ENCODE data around the gene TNS3. TPM values are rescaled to one million over a fixed set of nuclear protein-coding genes. Genes with fewer than 3 reads are reported as not detected.
A peak's percentile ranks its signal among the peaks of the same experiment; 100 is the strongest.

TNS3 gene
- total RNA-seq, 1 experiment from 2014 or later = 533 TPM

DNA sequence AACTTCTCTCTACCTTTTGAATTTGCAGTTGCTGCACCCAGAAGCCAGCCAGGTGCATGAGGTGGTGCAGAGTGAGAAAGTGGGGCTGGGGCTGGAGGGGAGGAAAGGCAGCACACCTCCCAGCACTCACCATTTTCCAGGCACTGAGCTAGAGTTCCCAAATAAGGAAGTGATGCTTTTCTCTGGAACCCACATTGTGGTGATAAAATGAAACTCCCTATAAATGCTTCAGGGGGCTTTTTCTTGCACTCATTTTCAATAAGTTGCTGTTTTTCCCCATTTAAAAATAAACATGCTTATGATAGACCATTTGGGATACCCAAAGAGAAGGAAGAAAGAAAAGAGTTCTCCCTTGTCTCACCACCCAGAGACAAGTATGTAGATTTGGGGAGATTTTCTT, 42.8 kb upstream of the TNS3 start:
- in situ Hi-C loops (cut with HindIII; ENCODE audit: low pct_unique_long_range_greater_than_20kb, low sequenced_read_pairs) = no loop called here
- Histone ChIP-seq H3K9me3 (ENCODE audit: control insufficient read depth, insufficient read depth, low read depth, low read length) (no peaks in the 10 kb centered on the region), H3K4me3 (ENCODE audit: low read depth in 2 of 2, low read length in 2 of 2) (no peak overlapping the region), H3K36me3 (ENCODE audit: control insufficient read depth, insufficient read depth, low read length) (no peaks in the 10 kb centered on the region), H3K27ac (ENCODE audit: low read length) (peak overlapping the region; percentile 100), H3K27me3 (ENCODE audit: control insufficient read depth, insufficient read depth, low read length) (no peaks in the 10 kb centered on the region), H3K4me1 (ENCODE audit: control insufficient read depth, insufficient read depth, low read length) (peaks cover 57% of the 10 kb centered on the region)
- DNase-seq (ENCODE audit: low read depth, low spot score) (no peak), ATAC-seq (no peak)
- TF ChIP-seq, protein P1, sequence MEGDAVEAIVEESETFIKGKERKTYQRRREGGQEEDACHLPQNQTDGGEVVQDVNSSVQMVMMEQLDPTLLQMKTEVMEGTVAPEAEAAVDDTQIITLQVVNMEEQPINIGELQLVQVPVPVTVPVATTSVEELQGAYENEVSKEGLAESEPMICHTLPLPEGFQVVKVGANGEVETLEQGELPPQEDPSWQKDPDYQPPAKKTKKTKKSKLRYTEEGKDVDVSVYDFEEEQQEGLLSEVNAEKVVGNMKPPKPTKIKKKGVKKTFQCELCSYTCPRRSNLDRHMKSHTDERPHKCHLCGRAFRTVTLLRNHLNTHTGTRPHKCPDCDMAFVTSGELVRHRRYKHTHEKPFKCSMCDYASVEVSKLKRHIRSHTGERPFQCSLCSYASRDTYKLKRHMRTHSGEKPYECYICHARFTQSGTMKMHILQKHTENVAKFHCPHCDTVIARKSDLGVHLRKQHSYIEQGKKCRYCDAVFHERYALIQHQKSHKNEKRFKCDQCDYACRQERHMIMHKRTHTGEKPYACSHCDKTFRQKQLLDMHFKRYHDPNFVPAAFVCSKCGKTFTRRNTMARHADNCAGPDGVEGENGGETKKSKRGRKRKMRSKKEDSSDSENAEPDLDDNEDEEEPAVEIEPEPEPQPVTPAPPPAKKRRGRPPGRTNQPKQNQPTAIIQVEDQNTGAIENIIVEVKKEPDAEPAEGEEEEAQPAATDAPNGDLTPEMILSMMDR (IDR thresholded peaks at IDR 0.05) = no peak
- TF ChIP-seq POLR2AphosphoS5 (IDR thresholded peaks at IDR 0.05; ENCODE audit: low read depth, low read length) (no peak), SIN3A (IDR thresholded peaks at IDR 0.05; ENCODE audit: borderline replicate concordance, insufficient read depth, low read depth, low read length) (no peak), TCF7L2 (IDR thresholded peaks at IDR 0.05; ENCODE audit: low read depth, low read length) (no peak)
- TF ChIP-seq, protein P2, sequence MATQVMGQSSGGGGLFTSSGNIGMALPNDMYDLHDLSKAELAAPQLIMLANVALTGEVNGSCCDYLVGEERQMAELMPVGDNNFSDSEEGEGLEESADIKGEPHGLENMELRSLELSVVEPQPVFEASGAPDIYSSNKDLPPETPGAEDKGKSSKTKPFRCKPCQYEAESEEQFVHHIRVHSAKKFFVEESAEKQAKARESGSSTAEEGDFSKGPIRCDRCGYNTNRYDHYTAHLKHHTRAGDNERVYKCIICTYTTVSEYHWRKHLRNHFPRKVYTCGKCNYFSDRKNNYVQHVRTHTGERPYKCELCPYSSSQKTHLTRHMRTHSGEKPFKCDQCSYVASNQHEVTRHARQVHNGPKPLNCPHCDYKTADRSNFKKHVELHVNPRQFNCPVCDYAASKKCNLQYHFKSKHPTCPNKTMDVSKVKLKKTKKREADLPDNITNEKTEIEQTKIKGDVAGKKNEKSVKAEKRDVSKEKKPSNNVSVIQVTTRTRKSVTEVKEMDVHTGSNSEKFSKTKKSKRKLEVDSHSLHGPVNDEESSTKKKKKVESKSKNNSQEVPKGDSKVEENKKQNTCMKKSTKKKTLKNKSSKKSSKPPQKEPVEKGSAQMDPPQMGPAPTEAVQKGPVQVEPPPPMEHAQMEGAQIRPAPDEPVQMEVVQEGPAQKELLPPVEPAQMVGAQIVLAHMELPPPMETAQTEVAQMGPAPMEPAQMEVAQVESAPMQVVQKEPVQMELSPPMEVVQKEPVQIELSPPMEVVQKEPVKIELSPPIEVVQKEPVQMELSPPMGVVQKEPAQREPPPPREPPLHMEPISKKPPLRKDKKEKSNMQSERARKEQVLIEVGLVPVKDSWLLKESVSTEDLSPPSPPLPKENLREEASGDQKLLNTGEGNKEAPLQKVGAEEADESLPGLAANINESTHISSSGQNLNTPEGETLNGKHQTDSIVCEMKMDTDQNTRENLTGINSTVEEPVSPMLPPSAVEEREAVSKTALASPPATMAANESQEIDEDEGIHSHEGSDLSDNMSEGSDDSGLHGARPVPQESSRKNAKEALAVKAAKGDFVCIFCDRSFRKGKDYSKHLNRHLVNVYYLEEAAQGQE (IDR thresholded peaks at IDR 0.05; ENCODE audit: insufficient read depth in 1 of 2, low read depth in 2 of 2, low read length in 1 of 2) = no peak
- BruUV-seq (replicated peaks) = no TSS peak
- POLR2A ChIA-PET = interaction anchor here (0.6 to 1.0 kb wide), 2 partner anchors 7 to 22 kb away, joined by 5 to 11 read pairs; no protein-coding TSS in a partner anchor
- intact Hi-C loops (cut with micrococcal nuclease; ENCODE audit: unreplicated experiment) = no loop called here
- CTCF ChIA-PET = no interaction called here

DNA sequence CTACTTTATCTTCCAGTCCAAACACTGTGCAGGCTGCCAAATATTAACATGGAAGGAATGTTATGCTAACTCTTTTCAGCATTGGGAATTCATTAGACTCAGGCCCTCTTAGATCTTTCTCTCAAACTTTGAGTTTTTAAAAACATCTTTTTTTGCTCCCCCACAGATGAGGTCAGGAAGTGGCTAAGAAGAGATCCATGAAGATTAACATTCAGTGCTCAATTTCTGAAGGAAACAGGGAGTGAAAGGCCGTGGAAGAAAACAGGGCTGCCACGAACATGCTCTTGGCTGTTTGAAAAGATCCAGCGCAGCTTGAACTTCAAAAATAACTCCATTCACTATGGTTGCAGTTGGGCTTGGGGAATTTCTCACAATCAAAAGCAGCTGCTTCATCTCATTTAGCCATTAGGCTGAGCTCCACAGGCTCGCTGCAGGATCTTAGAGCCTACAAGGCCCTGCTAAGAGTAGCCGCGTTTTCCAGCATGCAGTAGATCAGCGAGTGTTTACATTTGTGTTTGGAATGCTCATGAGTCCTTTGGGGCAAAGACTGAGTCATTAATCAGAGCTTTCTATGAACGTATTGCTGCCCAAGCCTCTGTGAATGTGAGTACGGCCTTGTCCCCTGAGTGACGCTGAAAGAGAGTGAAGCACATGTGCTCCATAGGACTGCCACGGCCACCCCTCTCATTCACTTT, 41.2 kb upstream of the TNS3 start:
- Histone ChIP-seq H3K27ac (ENCODE audit: low read length) (peak overlapping the region; percentile 100), H3K36me3 (ENCODE audit: control insufficient read depth, insufficient read depth, low read length) (no peaks in the 10 kb centered on the region), H3K9me3 (ENCODE audit: control insufficient read depth, insufficient read depth, low read depth, low read length) (no peaks in the 10 kb centered on the region), H3K27me3 (ENCODE audit: control insufficient read depth, insufficient read depth, low read length) (no peaks in the 10 kb centered on the region), H3K4me3 (ENCODE audit: low read depth in 2 of 2, low read length in 2 of 2) (no peak overlapping the region), H3K4me1 (ENCODE audit: control insufficient read depth, insufficient read depth, low read length) (peaks cover 61% of the 10 kb centered on the region)
- in situ Hi-C loops (cut with HindIII; ENCODE audit: low pct_unique_long_range_greater_than_20kb, low sequenced_read_pairs) = no loop called here
- intact Hi-C loops (cut with micrococcal nuclease; ENCODE audit: unreplicated experiment) = no loop called here
- ChIA-PET POLR2A (no interaction called here), CTCF (no interaction called here)
- no TSS peak for BruUV-seq (replicated peaks)
- ATAC-seq (peak; percentile 74), DNase-seq (ENCODE audit: low read depth, low spot score) (no peak)
- TF ChIP-seq SIN3A (IDR thresholded peaks at IDR 0.05; ENCODE audit: borderline replicate concordance, insufficient read depth, low read depth, low read length) = no peak
- no peak for TF ChIP-seq TCF7L2 (IDR thresholded peaks at IDR 0.05; ENCODE audit: low read depth, low read length)
- TF ChIP-seq, protein P2 (IDR thresholded peaks at IDR 0.05; ENCODE audit: insufficient read depth in 1 of 2, low read depth in 2 of 2, low read length in 1 of 2) = no peak
- TF ChIP-seq, protein P1 (IDR thresholded peaks at IDR 0.05) = no peak
- no peak for TF ChIP-seq POLR2AphosphoS5 (IDR thresholded peaks at IDR 0.05; ENCODE audit: low read depth, low read length)
